ENCODE results near the gene ODAD2. TPM values are rescaled to one million over a fixed set of nuclear protein-coding genes. Genes with fewer than 3 reads are reported as not detected.

Gene ODAD2
- total and polyA plus RNA-seq, 2 of the 8 experiments (the other 6 are each of a cell fraction or from before 2014, with no cell fraction given) = 0.95 to 4.3 TPM

- TF ChIP-seq HDAC6 (IDR thresholded peaks at IDR 0.05; ENCODE audit: low read depth, low read length) (no peak), CHD7 (IDR thresholded peaks at IDR 0.05; ENCODE audit: insufficient replicate concordance, low read length) (no peak)
These were observed 154.7 kb downstream of the ODAD2 start (continued) for GRCh38 chr10:27844223-27844622.

Data from H1 (cell line).